Activated T-cell treated with anti-CD3 and anti-CD28 coated beads for 24 hours (primary cell): ENCODE results near the gene APBA3.

Experiments
- DNase-seq: peaks from one replicate; pipeline ENCODE4 v3.0.0-alpha.2; 2020; ENCODE audit warnings: low read depth

APBA3 gene, protein sequence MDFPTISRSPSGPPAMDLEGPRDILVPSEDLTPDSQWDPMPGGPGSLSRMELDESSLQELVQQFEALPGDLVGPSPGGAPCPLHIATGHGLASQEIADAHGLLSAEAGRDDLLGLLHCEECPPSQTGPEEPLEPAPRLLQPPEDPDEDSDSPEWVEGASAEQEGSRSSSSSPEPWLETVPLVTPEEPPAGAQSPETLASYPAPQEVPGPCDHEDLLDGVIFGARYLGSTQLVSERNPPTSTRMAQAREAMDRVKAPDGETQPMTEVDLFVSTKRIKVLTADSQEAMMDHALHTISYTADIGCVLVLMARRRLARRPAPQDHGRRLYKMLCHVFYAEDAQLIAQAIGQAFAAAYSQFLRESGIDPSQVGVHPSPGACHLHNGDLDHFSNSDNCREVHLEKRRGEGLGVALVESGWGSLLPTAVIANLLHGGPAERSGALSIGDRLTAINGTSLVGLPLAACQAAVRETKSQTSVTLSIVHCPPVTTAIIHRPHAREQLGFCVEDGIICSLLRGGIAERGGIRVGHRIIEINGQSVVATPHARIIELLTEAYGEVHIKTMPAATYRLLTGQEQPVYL

DNA sequence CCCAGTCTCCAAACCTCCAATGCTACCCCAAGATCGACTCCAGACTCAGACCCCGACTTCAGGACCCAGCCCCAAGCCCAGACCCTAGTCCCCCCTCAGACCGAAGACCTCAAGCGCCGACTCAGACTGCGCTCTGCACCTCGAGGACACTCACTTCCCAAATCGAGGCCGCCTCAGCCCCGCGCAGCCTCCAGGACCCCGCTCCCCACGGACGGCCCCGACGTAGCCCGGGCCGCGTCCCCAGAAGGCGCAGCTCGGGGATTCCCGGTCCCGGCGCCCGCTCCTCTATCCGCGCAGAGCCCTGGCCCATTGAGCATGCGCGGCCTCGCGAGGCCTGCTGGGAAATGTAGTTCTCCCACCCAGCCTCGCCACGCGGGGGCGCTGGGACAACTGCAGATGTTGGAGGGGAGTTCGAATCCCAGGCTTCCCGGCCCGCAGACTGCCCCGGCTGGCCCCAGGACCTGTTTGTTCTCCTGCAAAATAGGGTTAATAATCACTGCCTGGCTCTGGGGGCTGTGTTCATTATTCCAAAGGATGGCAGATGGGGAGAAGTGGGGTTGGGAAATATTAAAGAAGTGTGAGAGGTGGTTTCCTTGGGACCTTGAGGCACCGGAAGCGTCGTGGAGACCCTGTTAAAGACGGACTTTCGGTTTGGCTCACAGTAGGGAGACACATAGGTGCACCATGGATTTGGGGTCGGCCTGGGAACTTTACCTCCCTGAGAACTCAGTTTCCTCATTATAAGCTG is at the start of gene APBA3:
Gene APBA3 (minus strand): TSS at position 311 of the 748 bp plus-strand sequence. CDS start 1,428 bp downstream, outside the sequence.
- peak; percentile 95 for DNase-seq

GRCh38 chr19:3810708-3811355 is 49.3 kb upstream of the APBA3 start:
- DNase-seq, result no peak

- no peak for DNase-seq
Observed at GRCh38 chr19:3809881-3810707, 48.6 kb upstream of the APBA3 start.

GRCh38 chr19:3808420-3809143 is 47.1 kb upstream of the APBA3 start:
- DNase-seq, result no peak

DNA sequence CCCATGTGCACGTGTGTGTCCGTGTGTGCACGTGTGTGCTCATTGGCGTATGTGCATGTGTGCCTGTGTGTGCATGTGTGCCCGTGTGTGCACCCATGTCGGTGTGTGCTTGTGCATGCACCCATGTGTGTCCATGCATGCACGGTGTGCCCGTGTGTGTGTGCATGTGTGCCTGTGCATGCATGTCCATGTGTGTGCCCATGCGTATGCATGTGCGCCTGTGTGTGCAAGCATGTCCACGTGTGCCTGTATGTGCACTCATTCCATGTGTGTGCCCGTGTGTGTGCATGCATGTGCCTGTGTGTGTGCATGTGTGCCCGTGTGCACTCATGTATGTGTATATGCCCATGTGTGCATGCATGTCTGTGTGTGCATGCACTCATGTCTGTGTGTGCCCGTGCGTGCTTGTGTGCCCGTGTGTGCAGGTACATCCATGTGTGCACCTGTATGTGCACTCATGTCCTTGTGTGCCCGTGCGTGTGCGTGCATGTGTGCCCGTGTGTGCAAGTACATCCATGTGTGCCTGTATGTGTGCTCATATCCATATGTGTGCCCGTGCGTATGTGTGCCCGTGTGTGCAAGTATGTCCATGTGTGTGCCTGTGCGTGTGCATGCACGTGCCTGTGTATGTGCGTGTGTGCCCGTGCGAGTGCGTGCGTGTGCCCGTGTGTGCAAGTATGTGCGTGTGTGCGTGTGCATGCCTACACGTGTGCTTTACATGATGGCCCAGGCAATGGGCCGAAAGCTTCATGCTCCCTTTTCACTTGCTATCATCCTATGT is 46.3 kb upstream of the APBA3 start:
- no peak for DNase-seq

DNA sequence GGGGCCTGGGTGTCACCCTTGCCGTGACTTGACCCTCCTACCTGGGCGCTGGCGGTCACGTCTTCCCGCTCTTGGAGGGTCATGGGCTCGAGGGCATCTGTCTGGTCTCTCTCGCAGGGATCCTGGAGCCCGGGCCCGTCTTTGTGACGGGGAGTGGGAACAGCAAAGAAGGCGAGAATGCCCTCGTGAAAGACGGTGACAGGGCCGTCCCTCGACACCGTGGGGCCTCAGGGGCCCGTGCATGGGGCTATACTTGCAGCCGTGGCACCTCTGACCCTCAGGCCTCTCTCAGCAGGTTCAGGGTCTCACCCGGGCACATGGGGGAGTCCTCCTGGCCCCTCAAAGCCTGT is 45.6 kb upstream of the APBA3 start:
- no peak for DNase-seq

DNA sequence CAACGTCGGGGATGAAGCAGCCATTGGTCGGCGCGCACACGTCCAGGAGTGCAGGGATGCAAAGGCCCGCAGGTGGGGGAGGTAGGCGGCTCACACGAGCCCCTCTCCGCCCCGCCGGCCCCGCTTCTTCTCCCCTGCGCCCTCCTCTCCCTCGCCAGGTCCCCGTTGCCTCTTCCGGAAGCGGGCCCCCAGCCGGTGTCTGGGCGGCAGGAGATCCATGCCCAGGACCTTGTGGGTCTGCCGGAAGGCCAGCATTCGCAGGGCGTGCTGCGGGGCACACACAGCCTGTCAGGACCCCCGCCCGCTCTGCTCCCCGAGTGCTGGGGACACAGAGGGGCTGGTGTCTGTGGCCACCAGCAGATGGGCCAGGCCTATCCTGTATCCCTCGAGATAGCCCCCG is 44.4 kb upstream of the APBA3 start:
- no peak for DNase-seq

- no peak for DNase-seq
Observed at GRCh38 chr19:3804429-3804828, 42.9 kb upstream of the APBA3 start.

GRCh38 chr19:3803986-3804385 is 42.5 kb upstream of the APBA3 start:
- no peak for DNase-seq

GRCh38 chr19:3803114-3803888 is 41.8 kb upstream of the APBA3 start:
- no peak for DNase-seq

DNA sequence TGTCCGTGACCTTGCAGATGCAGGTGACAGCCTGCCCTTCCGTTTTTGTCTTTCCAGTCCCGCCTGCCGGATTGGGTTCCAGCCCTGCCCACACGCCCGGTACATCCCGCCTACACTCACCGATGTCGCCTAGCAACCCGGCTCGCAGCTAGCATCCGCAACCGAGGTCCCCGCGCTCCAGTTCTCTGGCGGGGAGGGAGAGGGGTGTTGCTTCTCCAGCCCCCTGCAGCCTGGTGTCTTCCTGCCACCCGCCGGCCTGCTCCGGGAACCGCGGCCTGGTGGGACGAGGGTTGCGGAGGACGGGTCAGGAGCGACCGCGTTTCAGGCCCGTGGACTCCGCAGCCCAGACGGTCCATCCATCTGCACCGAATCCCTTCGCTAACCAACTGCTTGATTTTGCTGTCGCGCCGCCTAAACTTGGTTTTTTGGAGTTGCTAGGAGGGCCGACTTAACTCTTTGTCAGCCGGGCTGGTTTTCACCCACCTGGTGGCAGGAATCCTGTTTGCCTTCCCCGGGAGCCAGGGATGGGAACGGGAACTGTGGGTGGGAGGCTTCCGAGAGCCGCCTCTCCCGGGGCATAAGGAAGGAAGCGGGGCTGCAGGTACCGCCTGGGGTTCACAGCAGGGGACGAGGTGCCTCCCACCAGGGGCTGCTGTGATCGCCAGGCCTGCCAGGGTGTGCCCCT is 40.1 kb upstream of the APBA3 start:
- DNase-seq, result no peak

GRCh38 chr19:3800996-3801395 is 39.5 kb upstream of the APBA3 start:
- no peak for DNase-seq

DNA sequence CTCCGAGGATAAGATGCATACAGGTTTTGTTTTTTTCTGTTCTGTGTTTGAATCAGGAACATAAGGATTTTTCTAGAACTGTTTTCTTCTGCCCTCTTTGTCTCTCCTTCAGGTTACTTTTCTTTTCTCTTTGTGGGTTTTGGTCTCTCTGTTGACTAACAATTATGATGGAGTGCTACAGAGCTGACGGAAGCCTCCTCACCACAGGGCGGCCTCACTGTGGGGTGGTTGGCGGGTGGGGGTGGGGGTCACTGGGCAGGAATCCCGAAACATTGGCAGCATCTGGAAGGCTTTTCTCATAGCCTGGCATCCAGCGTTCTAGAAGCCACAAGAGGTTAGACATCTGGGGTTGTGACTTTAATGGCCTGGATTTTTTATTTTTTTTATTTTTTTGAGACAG is 36.6 kb upstream of the APBA3 start:
- DNase-seq, result no peak

GRCh38 chr19:3796358-3796757 is 34.9 kb upstream of the APBA3 start:
- DNase-seq, result no peak

DNA sequence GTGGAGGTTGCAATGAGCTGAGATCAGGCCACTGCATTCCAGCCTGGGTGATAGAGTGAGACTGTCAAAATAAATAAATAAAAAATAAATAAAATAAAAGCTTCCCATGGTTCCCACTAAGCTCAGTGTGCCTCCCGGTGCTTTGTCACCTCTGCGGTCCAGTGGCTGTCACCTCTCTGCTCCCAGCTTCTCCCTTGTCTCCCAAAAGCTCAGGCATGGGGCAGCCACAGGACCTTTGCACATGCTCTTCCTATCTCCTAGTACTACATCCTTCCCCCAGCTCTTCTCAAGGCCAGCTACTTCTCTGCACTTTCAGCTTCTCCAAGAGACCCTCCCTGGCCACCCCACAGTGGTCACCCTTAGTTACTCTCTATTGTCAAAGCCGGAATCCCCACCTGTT is 32.3 kb upstream of the APBA3 start:
- DNase-seq, result no peak

DNA sequence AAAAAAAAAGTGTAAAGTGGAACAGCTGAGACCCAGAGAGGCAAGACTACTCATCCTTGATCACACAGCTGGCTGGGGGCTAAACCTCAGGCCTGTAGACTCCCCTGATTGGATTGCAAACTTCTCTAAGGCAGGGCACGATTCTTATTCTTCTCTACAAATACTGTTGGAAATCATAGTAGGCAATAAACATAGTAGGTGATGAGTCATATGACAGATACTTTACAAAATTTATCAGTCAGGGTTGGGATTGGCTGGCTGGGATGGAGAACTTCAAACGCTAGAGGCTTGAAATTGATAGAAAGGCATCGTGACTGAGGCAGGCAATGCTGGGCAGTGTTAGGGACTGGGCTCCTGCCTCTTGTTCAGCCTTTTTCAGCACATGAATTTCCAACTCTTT is 30.6 kb upstream of the APBA3 start:
- no peak for DNase-seq

- DNase-seq, result no peak
Observed at GRCh38 chr19:3790941-3791340, 29.4 kb upstream of the APBA3 start.

DNA sequence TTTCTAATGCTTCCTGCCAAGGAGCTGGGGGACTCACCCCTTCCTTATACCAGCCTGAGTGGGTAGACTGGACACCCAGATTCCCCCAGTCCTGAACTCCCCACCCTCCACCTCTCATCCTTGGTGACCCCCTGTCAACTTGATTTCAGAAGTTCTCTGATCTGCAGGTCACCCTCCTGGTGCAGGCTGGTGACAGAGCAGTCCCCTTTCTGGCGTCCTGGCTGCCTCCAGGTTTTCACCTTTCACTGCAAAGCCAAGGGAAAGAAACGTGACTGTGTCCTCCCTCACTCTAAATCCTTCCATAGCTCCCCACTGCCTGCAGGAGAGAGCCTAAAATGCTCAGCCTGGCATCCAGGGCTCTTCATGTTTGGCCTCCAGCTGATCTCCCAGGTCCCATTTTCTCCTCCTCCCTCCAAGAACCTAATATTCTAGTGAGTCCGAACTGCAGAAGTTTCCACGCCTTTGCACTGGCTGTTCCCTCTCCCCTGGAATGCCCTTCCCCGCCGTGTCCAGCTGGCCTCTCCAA is 28.8 kb upstream of the APBA3 start:
- DNase-seq, result no peak
